Prostate gland (tissue), 2 donors: ENCODE data around the gene PODN. TPM values are rescaled to one million over a fixed set of nuclear protein-coding genes. Genes with fewer than 3 reads are reported as not detected.

ENCODE experiments used
- DNase-seq: peaks from one replicate; pipeline ENCODE4 v3.0.0-alpha.2; 2019; ENCODE audit warnings: low spot score
- H3K27ac ChIP-seq, 2 donors: fragments of 200-600 bp; sonication (generic); 2 replicates each; pipeline ENCODE4 v1.5.1; 2017 to 2019
- H3K27me3 ChIP-seq: fragments of 200-600 bp; sonication (generic); replicated peaks from 2 replicates; pipeline ENCODE4 v1.5.1; 2019; ENCODE audit not compliant: insufficient read depth
- H3K36me3 ChIP-seq, 2 donors: fragments of 200-600 bp; sonication (generic); 1 replicate in 1 of 2; 2 replicates in 1 of 2; pipeline versions ENCODE4 v1.5.1 to v1.8.1; 2017 to 2019
- H3K4me1 ChIP-seq: fragments of 200-600 bp; sonication (generic); replicated peaks from 2 replicates; pipeline ENCODE4 v1.5.1; 2019
- H3K4me3 ChIP-seq, 2 donors: fragments of 200-600 bp; sonication (generic); 2 replicates each; pipeline ENCODE4 v1.5.1; 2017 to 2019
- H3K9me3 ChIP-seq: fragments of 200-600 bp; sonication (generic); 2 replicates; pipeline ENCODE4 v1.5.1; 2017
- CTCF ChIP-seq, 4 experiments: fragments of 200-600 bp in 2 of 4; fragments of 450-650 bp in 2 of 4; sonication (generic) in 2 of 4; IDR thresholded peaks; 1 replicate in 3 of 4; 2 replicates in 1 of 4; pipeline ENCODE4 v1.5.1; 2016 to 2019; ENCODE audit warnings: antibody characterized with exemption in 4 of 4, mild to moderate bottlenecking in 2 of 4, moderate library complexity in 2 of 4
- POLR2A ChIP-seq: fragments of 450-650 bp; IDR thresholded peaks from one replicate; pipeline ENCODE4 v1.6.1; 2016; ENCODE audit warnings: antibody characterized with exemption, mild to moderate bottlenecking
- POLR2AphosphoS5 ChIP-seq: sonication (generic); formaldehyde crosslinking; IDR thresholded peaks from one replicate; pipeline ENCODE4 v1.6.1; 2017; ENCODE audit warnings: antibody characterized with exemption
- WGBS: methylation state at CpG from one replicate; pipeline ENCODE4 v1.1.5; 2018; 5-methylcytosine and 5-hydroxymethylcytosine counted together
- intact Hi-C: fragments of 100-400 bp; cut with DNase I; formaldehyde crosslinking; loops from one replicate; pipeline ENCODE4 v1.14.2; 2022
- total RNA-seq, 2 donors: library from RNA; depleted of rRNA; stranded (reverse); fragments of >200 nt; gene quantifications; one replicate each; pipeline ENCODE4 v1.1.0, GENCODE V29; 2016

The PODN gene
- total RNA-seq, 2 donors from 2014 or later: 11.6 to 92.7 TPM

- intact Hi-C loops: no loop called here
- Histone ChIP-seq H3K4me1 (peaks cover 5% of the 10 kb centered on the region), H3K36me3 (no peaks in the 10 kb centered on the region), H3K27ac (no peak overlapping the region), H3K4me3 (no peak overlapping the region), H3K27me3 (no peaks in the 10 kb centered on the region), H3K9me3 (no peaks in the 10 kb centered on the region)
- no peak for TF ChIP-seq CTCF (IDR thresholded peaks at IDR 0.05)
- no peak for TF ChIP-seq POLR2A
- TF ChIP-seq POLR2AphosphoS5: no peak
- DNase-seq: no peak
- 86% methylated on average over 27 of the region's 27 CpGs for WGBS
These were observed 25.6 kb downstream of the PODN start for GRCh38 chr1:53087332-53088285.

- no peak overlapping the region for H3K4me3 ChIP-seq
- DNase-seq: no peak
- no peaks in the 10 kb centered on the region for H3K9me3 ChIP-seq
- no peaks in the 10 kb centered on the region for H3K36me3 ChIP-seq
- H3K4me1 ChIP-seq: peaks cover 5% of the 10 kb centered on the region
- intact Hi-C loops: no loop called here
- no peaks in the 10 kb centered on the region for H3K27me3 ChIP-seq
- no peak overlapping the region for H3K27ac ChIP-seq
- no peak for TF ChIP-seq CTCF (IDR thresholded peaks at IDR 0.05)
- TF ChIP-seq POLR2A: no peak
- no peak for TF ChIP-seq POLR2AphosphoS5
- WGBS: 88% methylated on average over 19 of the region's 19 CpGs
These were observed 26.7 kb downstream of the PODN start for GRCh38 chr1:53088616-53089300.

DNA sequence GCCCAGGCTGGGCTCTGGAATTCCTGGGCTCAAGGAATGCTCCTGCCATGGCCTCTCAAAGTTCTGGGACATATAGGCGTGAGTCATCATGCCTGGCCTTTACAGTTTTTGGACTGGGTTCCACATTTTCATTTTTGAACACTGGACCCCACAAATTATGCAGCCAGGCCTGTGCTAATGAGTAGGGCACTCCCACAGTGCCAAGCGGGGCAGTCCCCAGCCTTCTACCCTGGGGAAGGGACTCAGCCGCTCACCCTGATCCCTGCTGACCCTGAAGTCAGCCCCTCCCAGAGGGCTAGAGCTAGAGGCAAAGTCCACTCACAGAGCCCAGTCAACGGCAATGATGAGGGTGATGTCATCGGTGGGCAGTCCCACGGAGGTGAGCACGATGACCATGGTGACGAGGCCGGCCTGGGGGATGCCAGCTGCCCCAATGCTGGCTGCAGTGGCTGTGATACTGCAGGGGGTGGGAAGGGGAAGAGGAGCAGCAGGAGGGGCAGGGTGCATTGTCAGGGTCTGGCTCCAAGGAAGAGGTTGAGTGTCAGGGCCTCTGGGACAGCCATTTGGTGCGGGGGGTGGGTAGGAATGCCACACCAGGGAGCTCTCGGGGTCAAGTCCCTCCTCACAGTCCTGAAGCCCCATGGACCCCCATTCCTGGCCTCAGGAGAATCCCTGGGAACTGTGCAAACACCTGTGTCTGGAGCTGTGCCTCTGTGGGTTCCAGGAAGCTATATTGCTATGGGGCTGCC is 27.6 kb downstream of the PODN start:
- TF ChIP-seq CTCF (IDR thresholded peaks at IDR 0.05): no peak
- no peak for TF ChIP-seq POLR2AphosphoS5
- no peak for TF ChIP-seq POLR2A
- peaks cover 5% of the 10 kb centered on the region for H3K4me1 ChIP-seq
- H3K4me3 ChIP-seq: no peak overlapping the region
- no peaks in the 10 kb centered on the region for H3K27me3 ChIP-seq
- H3K36me3 ChIP-seq: no peaks in the 10 kb centered on the region
- H3K9me3 ChIP-seq: no peaks in the 10 kb centered on the region
- no peak for DNase-seq
- intact Hi-C loops: no loop called here
- 91% methylated on average over 11 of the region's 11 CpGs for WGBS
- no peak overlapping the region for H3K27ac ChIP-seq

DNA sequence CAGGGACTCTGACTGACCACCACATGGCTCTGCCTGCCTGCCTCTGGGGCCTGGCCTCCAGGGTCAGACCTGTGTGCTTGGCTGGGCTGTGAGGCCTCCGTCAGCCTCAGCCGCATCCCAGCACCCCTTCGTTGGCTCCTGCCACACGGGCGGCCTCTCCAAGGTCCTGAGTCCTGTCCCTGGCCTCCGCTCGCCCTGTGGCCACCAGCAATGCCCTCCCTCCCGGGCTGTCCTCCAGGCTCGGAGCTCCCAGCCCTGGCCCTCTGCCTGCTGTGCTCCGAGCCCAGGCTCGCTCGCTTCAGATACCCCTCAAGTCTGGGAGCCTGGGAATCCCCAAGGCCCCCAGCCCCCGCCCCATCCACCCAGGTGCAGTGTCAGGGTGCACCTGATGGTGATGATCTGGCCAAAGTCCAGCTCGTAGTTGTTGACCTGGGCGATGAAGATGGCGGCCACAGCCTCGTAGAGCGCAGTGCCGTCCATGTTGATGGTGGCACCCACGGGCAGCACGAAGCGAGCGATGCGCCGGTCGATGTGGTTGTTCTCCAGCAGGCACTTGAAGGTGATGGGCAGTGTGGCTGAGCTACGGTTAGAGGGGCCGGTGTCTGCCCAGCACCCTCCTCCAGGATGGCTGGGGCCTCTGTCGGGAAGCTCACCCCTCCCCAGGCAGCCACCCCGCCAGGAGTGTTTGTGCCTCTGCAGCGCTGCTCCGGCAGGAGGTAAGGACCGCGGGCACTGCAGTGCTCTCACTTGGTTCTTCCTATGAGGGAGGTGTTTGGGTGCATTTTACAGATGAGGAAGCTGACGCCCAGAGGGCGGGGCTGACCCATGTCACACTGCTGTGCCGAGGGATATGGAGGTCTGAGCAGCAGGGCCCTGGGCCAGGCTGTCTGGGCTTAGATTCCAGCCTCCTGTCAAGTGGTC is 28.5 kb downstream of the PODN start:
- no peak for TF ChIP-seq POLR2AphosphoS5
- TF ChIP-seq POLR2A: no peak
- TF ChIP-seq CTCF (IDR thresholded peaks at IDR 0.05): no peak
- no peak overlapping the region for H3K27ac ChIP-seq
- 86% methylated on average over 37 of the region's 37 CpGs for WGBS

More for the DNA sequence above, 28.5 kb downstream of the PODN start:
- Histone ChIP-seq H3K36me3 (no peaks in the 10 kb centered on the region), H3K4me1 (peaks cover 5% of the 10 kb centered on the region), H3K27me3 (no peaks in the 10 kb centered on the region), H3K9me3 (no peaks in the 10 kb centered on the region), H3K4me3 (no peak overlapping the region)
- DNase-seq: no peak
- intact Hi-C loops: no loop called here
